Fibroblast of villous mesenchyme (primary cell): ENCODE results near the gene ATP9A. TPM values are rescaled to one million over a fixed set of nuclear protein-coding genes. Genes with fewer than 3 reads are reported as not detected.
"Not testable (repeated sequence)": the region's sequence is repeated elsewhere in the genome, so short reads cannot be mapped to it uniquely, and the experiment has no call there.

Experiments
- DNase-seq: peaks from one replicate; pipeline ENCODE4 v3.0.0-alpha.2; 2010; ENCODE audit warnings: low read depth
- H3K4me3 ChIP-seq: 2 replicates; pipeline ENCODE4 v1.5.1; 2011; ENCODE audit warnings: low read depth, mild to moderate bottlenecking, low read length
- CTCF ChIP-seq: IDR thresholded peaks from 2 replicates; pipeline ENCODE4 v1.5.1; 2012; ENCODE audit warnings: low read depth, mild to moderate bottlenecking, low read length; ENCODE audit not compliant: insufficient read depth
- total RNA-seq: library from RNA; depleted of rRNA; stranded (reverse); fragments of >200 nt; gene quantifications from 2 replicates; pipeline ENCODE4 v1.2.3, GENCODE V29; 2012

Gene ATP9A
- total RNA-seq, 1 donor: 6.9 TPM

- H3K4me3 ChIP-seq: no peak overlapping the region
- no peak for TF ChIP-seq CTCF
- DNase-seq: no peak
Observed at GRCh38 chr20:51571460-51571794, 196.8 kb downstream of the ATP9A start.

- TF ChIP-seq CTCF: no peak
- no peak overlapping the region for H3K4me3 ChIP-seq
- DNase-seq: no peak
Observed at GRCh38 chr20:51570739-51571459, 197.3 kb downstream of the ATP9A start.

- TF ChIP-seq CTCF: no peak
- no peak for DNase-seq
- no peak overlapping the region for H3K4me3 ChIP-seq
Observed at GRCh38 chr20:51569815-51570738, 198.1 kb downstream of the ATP9A start.

- H3K4me3 ChIP-seq, DNase-seq: not testable (repeated sequence)
Observed at GRCh38 chr20:51568533-51568932, 199.7 kb downstream of the ATP9A start.

- TF ChIP-seq CTCF: no peak
- DNase-seq: no peak
- H3K4me3 ChIP-seq: no peak overlapping the region
Observed at GRCh38 chr20:51567622-51568021, 200.6 kb downstream of the ATP9A start.

- H3K4me3 ChIP-seq: no peak overlapping the region
- no peak for DNase-seq
- no peak for TF ChIP-seq CTCF
Observed at GRCh38 chr20:51566594-51566993, 201.6 kb downstream of the ATP9A start.
